ENCODE data around the gene TMEM269. TPM values are rescaled to one million over a fixed set of nuclear protein-coding genes. Genes with fewer than 3 reads are reported as not detected.

The TMEM269 gene
- total and polyA plus RNA-seq, 10 of the 15 experiments (the other 5 are each of a cell fraction or from before 2014, with no cell fraction given): 0.02 to 0.26 (median 0.06) TPM; not detected in 2

- FAIRE-seq: no peak
- intact Hi-C loops (cut with micrococcal nuclease; ENCODE audit: unreplicated experiment) (no loop called here), in situ Hi-C loops (cut with MboI) (no loop called here)
- POLR2A ChIA-PET: interaction anchor here (0.5 to 0.6 kb wide), 2 partner anchors 9 to 22 kb away, joined by 4 to 12 read pairs; no protein-coding TSS in a partner anchor
- no peak for DNase-seq (ENCODE audit: low read depth, low spot score)
- Histone ChIP-seq H3K27ac (ENCODE audit: control insufficient read depth, insufficient read depth) (no peak overlapping the region), H3K27me3 (replicated peaks in 1 of 2; ENCODE audit: control insufficient read depth in 2 of 2, insufficient read depth in 2 of 2, low read length in 1 of 2) (no peaks in the 10 kb centered on the region), H2AFZ (ENCODE audit: control insufficient read depth, low read depth, low read length) (no peak overlapping the region), H3K4me1 (ENCODE audit: control insufficient read depth, insufficient read depth, low read length) (peaks cover 3% of the 10 kb centered on the region; the same call in 1 of the 2 replicates), H4K20me1 (ENCODE audit: control insufficient read depth, insufficient read depth) (no peaks in the 10 kb centered on the region; the same call in 1 of the 2 replicates), H3K36me3 (ENCODE audit: control insufficient read depth in 2 of 2, insufficient read depth in 2 of 2, low read length in 1 of 2) (no peaks in the 10 kb centered on the region), H3K79me2 (ENCODE audit: control insufficient read depth, insufficient read depth, low read length) (no peaks in the 10 kb centered on the region), H3K4me3 (no peak overlapping the region), H3K4me2 (ENCODE audit: control insufficient read depth, insufficient read depth) (no peak overlapping the region), H3K9me3 (replicated peaks; ENCODE audit: control insufficient read depth, insufficient read depth, low read length) (no peaks in the 10 kb centered on the region), H3K9ac (ENCODE audit: control insufficient read depth, insufficient read depth, low read length) (no peak overlapping the region)
- CTCF ChIA-PET: interaction anchor here (1.7 kb wide), 1 partner anchor 10 kb away, joined by 4 read pairs; no protein-coding TSS in a partner anchor
- TF ChIP-seq CBX3 (IDR thresholded peaks at IDR 0.05; ENCODE audit: borderline replicate concordance, low read depth) (no peak), LARP7 (IDR thresholded peaks at IDR 0.05) (no peak), TAF1 (IDR thresholded peaks at IDR 0.05; ENCODE audit: borderline replicate concordance, low read depth, low read length) (no peak), ATF7 (IDR thresholded peaks at IDR 0.05; ENCODE audit: low read depth) (no peak)
- SMC1A ChIA-PET (ENCODE audit: uncharacterized antibody, unreplicated experiment): no interaction called here
- BruUV-seq (replicated peaks): no TSS peak
- RAD21 ChIA-PET (ENCODE audit: unreplicated experiment): interaction anchor here (0.5 to 0.6 kb wide), 2 partner anchors 43 to 1309 kb away, joined by 3 read pairs; no protein-coding TSS in a partner anchor
- 89% methylated on average over 1 of the region's 1 CpG for WGBS (ENCODE audit: insufficient coverage, insufficient replicate concordance, low lambda C conversion rate, missing lambda C conversion rate)
- ATAC-seq: no peak
These were observed 3.2 kb downstream of the TMEM269 start for GRCh38 chr1:42788021-42788420.

DNA sequence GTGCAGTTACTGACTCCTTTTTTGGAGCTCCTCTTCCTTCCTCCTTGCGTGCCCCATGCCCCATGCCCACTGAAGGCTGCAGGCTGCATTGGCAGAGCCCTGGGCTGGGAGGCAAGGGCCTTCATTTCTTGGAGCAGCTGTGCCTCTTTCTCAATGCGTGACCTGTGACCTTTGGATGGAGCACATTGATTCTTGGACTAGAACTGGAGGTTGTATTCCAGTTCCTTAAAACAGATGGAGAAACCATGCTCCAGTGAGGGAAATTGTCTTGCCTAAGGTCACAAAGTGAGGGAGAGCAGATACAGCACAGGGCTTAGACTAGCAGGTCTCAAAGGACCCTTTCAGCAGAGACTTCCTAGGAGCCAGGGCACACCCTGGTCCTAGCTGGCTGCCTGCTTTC lies 9.0 kb downstream of the TMEM269 start:
- Histone ChIP-seq H2AFZ (ENCODE audit: control insufficient read depth, low read depth, low read length) (no peak overlapping the region), H3K9ac (ENCODE audit: control insufficient read depth, insufficient read depth, low read length) (no peak overlapping the region), H3K9me3 (replicated peaks; ENCODE audit: control insufficient read depth, insufficient read depth, low read length) (no peaks in the 10 kb centered on the region), H3K27me3 (replicated peaks in 1 of 2; ENCODE audit: control insufficient read depth in 2 of 2, insufficient read depth in 2 of 2, low read length in 1 of 2) (no peaks in the 10 kb centered on the region), H3K27ac (ENCODE audit: control insufficient read depth, insufficient read depth) (no peak overlapping the region), H3K4me3 (no peak overlapping the region), H3K36me3 (ENCODE audit: control insufficient read depth in 2 of 2, insufficient read depth in 2 of 2, low read length in 1 of 2) (no peaks in the 10 kb centered on the region), H3K4me1 (ENCODE audit: control insufficient read depth, insufficient read depth, low read length) (no peaks in the 10 kb centered on the region), H4K20me1 (ENCODE audit: control insufficient read depth, insufficient read depth) (no peaks in the 10 kb centered on the region), H3K79me2 (ENCODE audit: control insufficient read depth, insufficient read depth, low read length) (no peaks in the 10 kb centered on the region), H3K4me2 (ENCODE audit: control insufficient read depth, insufficient read depth) (no peak overlapping the region)
- no TSS peak for BruUV-seq (replicated peaks)
- SMC1A ChIA-PET (ENCODE audit: uncharacterized antibody, unreplicated experiment): no interaction called here
- CTCF ChIA-PET: no interaction called here
- RAD21 ChIA-PET (ENCODE audit: unreplicated experiment): no interaction called here
- in situ Hi-C loops (cut with MboI) (no loop called here), intact Hi-C loops (cut with micrococcal nuclease; ENCODE audit: unreplicated experiment) (no loop called here)
- POLR2A ChIA-PET: no interaction called here
- DNase-seq (ENCODE audit: low read depth, low spot score) (no peak), ATAC-seq (no peak), FAIRE-seq (no peak)
- WGBS (ENCODE audit: insufficient coverage, insufficient replicate concordance, low lambda C conversion rate, missing lambda C conversion rate): 21% methylated on average over 2 of the region's 2 CpGs
- TF ChIP-seq SRF (IDR thresholded peaks at IDR 0.05; ENCODE audit: low read depth in 2 of 2, low read length in 2 of 2) (no peak), NFYB (IDR thresholded peaks at IDR 0.05; ENCODE audit: insufficient read depth, low read depth, low read length) (no peak), BMI1 (IDR thresholded peaks at IDR 0.05; ENCODE audit: borderline replicate concordance) (no peak), DPF2 (IDR thresholded peaks at IDR 0.05) (no peak), CHD4 (IDR thresholded peaks at IDR 0.05) (no peak), RELB (IDR thresholded peaks at IDR 0.05; ENCODE audit: low read depth) (no peak), LARP7 (IDR thresholded peaks at IDR 0.05) (no peak), ZZZ3 (IDR thresholded peaks at IDR 0.05; ENCODE audit: control insufficient read depth, insufficient read length, low read depth) (no peak), HDAC2 (IDR thresholded peaks at IDR 0.05) (no peak), MYC (IDR thresholded peaks at IDR 0.05; ENCODE audit: insufficient read depth, insufficient read length, insufficient replicate concordance, low read length, severe bottlenecking) (no peak), BCL3 (IDR thresholded peaks at IDR 0.05; ENCODE audit: borderline replicate concordance, insufficient read depth, low read depth, low read length, poor library complexity, severe bottlenecking) (no peak), CHD2 (IDR thresholded peaks at IDR 0.05; ENCODE audit: borderline replicate concordance, low read depth, low read length) (no peak)

All from GM12878 (cell line).